GM12878 (cell line): ENCODE data around the gene COL1A2. TPM values are rescaled to one million over a fixed set of nuclear protein-coding genes. Genes with fewer than 3 reads are reported as not detected.

Experiments used
- ATAC-seq: fragments of 200-7000 bp; cut with Tn5 transposase; 3 replicates; pipeline ENCODE4 v1.9.1; 2020; ENCODE audit warnings: mild to moderate bottlenecking, moderate library complexity
- BruUV-seq: library from RNA; stranded (reverse); fragments of 400-500 nt; replicated peaks from 2 replicates; lab custom pipeline; 2021; lab: Mats Ljungman, UMichigan
- CTCF ChIA-PET: fragments of 300-600 bp; sonication (Branson Sonifier 250); formaldehyde crosslinking; extraction: SDS; loops from one replicate; lab custom pipeline; 2021; ENCODE audit warnings: inconsistent platforms; lab: Yijun Ruan, JAX
- POLR2A ChIA-PET: fragments of 350-600 bp; formaldehyde crosslinking; extraction: SDS; loops from one replicate; lab custom pipeline; 2021; ENCODE audit warnings: inconsistent platforms; lab: Charles Lee
- RAD21 ChIA-PET: fragments of 300-600 bp; sonication (Branson Sonifier 250); formaldehyde crosslinking; loops from one replicate; lab custom pipeline; 2023; ENCODE audit warnings: antibody characterized with exemption; ENCODE audit not compliant: unreplicated experiment; lab: Charles Lee
- SMC1A ChIA-PET: fragments of 300-600 bp; sonication (Branson Sonifier 250); formaldehyde crosslinking; loops from one replicate; lab custom pipeline; 2023; ENCODE audit not compliant: unreplicated experiment, uncharacterized antibody; lab: Charles Lee
- DNase-seq: peaks from one replicate; pipeline ENCODE4 v3.0.0-alpha.2; 2011; ENCODE audit warnings: low read depth, low spot score
- FAIRE-seq: peaks from 3 replicates; lab custom pipeline; 2011; peaks lifted over from hg19 to GRCh38; lab: Jason Lieb, UNC
- H2AFZ ChIP-seq: 2 replicates; pipeline ENCODE4 v1.6.0; 2011; ENCODE audit warnings: low read depth, low read length, control low read depth; ENCODE audit not compliant: control insufficient read depth
- H3K27ac ChIP-seq: 2 replicates; pipeline ENCODE4 v1.5.1; 2011; ENCODE audit warnings: control low read depth; ENCODE audit not compliant: control insufficient read depth, insufficient read depth
- H3K27me3 ChIP-seq, 2 experiments: replicated peaks in 1 of 2; 2 replicates each; pipeline versions ENCODE4 v1.6.0 to v1.6.1; 2011; ENCODE audit warnings: low read length in 1 of 2; ENCODE audit not compliant: control insufficient read depth in 2 of 2, insufficient read depth in 2 of 2
- H3K36me3 ChIP-seq, 2 experiments: 2 replicates each; pipeline ENCODE4 v1.5.1; 2011; ENCODE audit warnings: low read length in 1 of 2; ENCODE audit not compliant: control insufficient read depth in 2 of 2, insufficient read depth in 2 of 2
- H3K4me1 ChIP-seq: 2 replicates; pipeline ENCODE4 v1.6.1; 2011; ENCODE audit warnings: mild to moderate bottlenecking, low read length, moderate library complexity, mixed read lengths; ENCODE audit not compliant: control insufficient read depth, insufficient read depth
- H3K4me2 ChIP-seq: 2 replicates; pipeline ENCODE4 v1.6.0; 2011; ENCODE audit warnings: control low read depth; ENCODE audit not compliant: control insufficient read depth, insufficient read depth
- H3K4me3 ChIP-seq: fragments of 200-600 bp; sonication (generic); 2 replicates; pipeline ENCODE4 v1.5.1; 2016
- H3K79me2 ChIP-seq: 2 replicates; pipeline ENCODE4 v1.6.0; 2011; ENCODE audit warnings: low read length; ENCODE audit not compliant: control insufficient read depth, insufficient read depth
- H3K9ac ChIP-seq: 2 replicates; pipeline ENCODE4 v1.8.0; 2011; ENCODE audit warnings: low read length, control low read depth, mixed read lengths; ENCODE audit not compliant: control insufficient read depth, insufficient read depth
- H3K9me3 ChIP-seq: replicated peaks from 3 replicates; pipeline ENCODE4 v1.5.1; 2011; ENCODE audit warnings: mild to moderate bottlenecking, low read length; ENCODE audit not compliant: control insufficient read depth, insufficient read depth
- H4K20me1 ChIP-seq: 2 replicates; pipeline ENCODE4 v1.6.0; 2011; ENCODE audit not compliant: control insufficient read depth, insufficient read depth
- CBX5 ChIP-seq: sonication (generic); IDR thresholded peaks from 2 replicates; pipeline ENCODE4 v1.6.1; 2016; ENCODE audit warnings: low read depth, moderate library complexity, mild to moderate bottlenecking, inconsistent platforms
- CHD1 ChIP-seq: IDR thresholded peaks from 2 replicates; pipeline ENCODE4 v1.6.1; 2012; ENCODE audit warnings: low read depth, low read length, improper control_type of control experiment
- GABPA ChIP-seq: IDR thresholded peaks from 2 replicates; pipeline ENCODE4 v1.6.1; 2014; ENCODE audit warnings: antibody characterized with exemption, low read depth, mild to moderate bottlenecking, inconsistent platforms
- MYC ChIP-seq: IDR thresholded peaks from 2 replicates; pipeline ENCODE4 v1.6.1; 2011; ENCODE audit warnings: mild to moderate bottlenecking, low read length, moderate library complexity, inconsistent platforms; ENCODE audit not compliant: insufficient read depth, insufficient replicate concordance, insufficient read length, severe bottlenecking
- NFYB ChIP-seq: IDR thresholded peaks from 2 replicates; pipeline ENCODE4 v1.6.1; 2011; ENCODE audit warnings: low read depth, mild to moderate bottlenecking, low read length, improper control_type of control experiment, moderate library complexity; ENCODE audit not compliant: insufficient read depth
- POU2F2 ChIP-seq: IDR thresholded peaks from 3 replicates; pipeline ENCODE4 v1.6.1; 2011; ENCODE audit warnings: low read depth, mild to moderate bottlenecking, low read length, borderline replicate concordance
- RBBP5 ChIP-seq: fragments of 200-600 bp; sonication (generic); conservative IDR thresholded peaks from 2 replicates; pipeline ENCODE4 v1.6.1; 2016
- SIX5 ChIP-seq: IDR thresholded peaks from 2 replicates; pipeline ENCODE4 v1.6.1; 2011; ENCODE audit warnings: mild to moderate bottlenecking, low read depth, low read length, moderate library complexity; ENCODE audit not compliant: severe bottlenecking
- SMARCA5 ChIP-seq: fragments of 450-650 bp; IDR thresholded peaks from 2 replicates; pipeline ENCODE4 v1.6.1; 2017; ENCODE audit warnings: mild to moderate bottlenecking
- SP1 ChIP-seq: IDR thresholded peaks from one replicate; pipeline ENCODE4 v1.6.1; 2011; ENCODE audit warnings: low read depth, low read length
- SREBF1 ChIP-seq: IDR thresholded peaks from 2 replicates; pipeline ENCODE4 v1.6.1; 2012; ENCODE audit warnings: mild to moderate bottlenecking, low read length
- ZNF24 ChIP-seq: fragments of 450-650 bp; IDR thresholded peaks from 2 replicates; pipeline ENCODE4 v1.6.1; 2017; ENCODE audit warnings: antibody characterized with exemption, mild to moderate bottlenecking
- WGBS: methylation state at CpG from one replicate; pipeline ENCODE4 v1.1.6; 2016; ENCODE audit warnings: low lambda C conversion rate; ENCODE audit not compliant: insufficient replicate concordance, insufficient coverage; ENCODE audit errors: missing lambda C conversion rate; 5-methylcytosine and 5-hydroxymethylcytosine counted together
- in situ Hi-C: fragments of 300-500 bp; cut with MboI; formaldehyde crosslinking; loops from 9 replicates; pipeline ENCODE4 v1.14.3; 2018; ENCODE audit warnings: mixed read lengths
- intact Hi-C: fragments of 100-400 bp; cut with micrococcal nuclease; formaldehyde crosslinking; loops from one replicate; pipeline ENCODE4 v1.14.2; 2022; ENCODE audit not compliant: unreplicated experiment
- polyA plus RNA-seq, 11 experiments: library from polyadenylated mRNA; depleted of rRNA in 4 of 11; unstranded in 6 of 11; stranded (reverse) in 5 of 11; fragments of >200 nt; fragmentation: Nextera tagmentation in 4 of 11; fragmentation: Illumina TruSeq in 1 of 11; extraction: Ambion mirVana in 4 of 11; extraction: Trizol in 1 of 11; gene quantifications; 1 replicate in 1 of 11; 2 replicates in 10 of 11; pipeline versions ENCODE4 v1.2.1 to v1.2.3, GENCODE V29; 2011 to 2016; ENCODE audit warnings: inconsistent platforms in 2 of 11, missing spikeins in 2 of 11, low read depth in 1 of 11
- total RNA-seq, 4 experiments: library from RNA; depleted of rRNA in 3 of 4; stranded (reverse); fragments of >200 nt in 3 of 4; fragmentation: Illumina TruSeq in 1 of 4; extraction: Trizol in 1 of 4; gene quantifications; 2 replicates each; pipeline versions ENCODE4 v1.2.1 to v1.2.3, GENCODE V29; 2013 to 2021
- TF ChIP-seq, protein P1 (sequence below): IDR thresholded peaks from 2 replicates; pipeline ENCODE4 v1.6.1; 2011; ENCODE audit warnings: mild to moderate bottlenecking, low read depth, low read length, moderate library complexity; ENCODE audit not compliant: insufficient replicate concordance
- TF ChIP-seq, protein P2 (sequence below): fragments of 450-650 bp; IDR thresholded peaks from 2 replicates; pipeline ENCODE4 v1.6.1; 2016; ENCODE audit warnings: mild to moderate bottlenecking

Gene COL1A2
- total and polyA plus RNA-seq, 10 of the 15 experiments (the other 5 are each of a cell fraction or from before 2014, with no cell fraction given) = 0.03 to 2.5 (median 0.76) TPM; not detected in 4

DNA sequence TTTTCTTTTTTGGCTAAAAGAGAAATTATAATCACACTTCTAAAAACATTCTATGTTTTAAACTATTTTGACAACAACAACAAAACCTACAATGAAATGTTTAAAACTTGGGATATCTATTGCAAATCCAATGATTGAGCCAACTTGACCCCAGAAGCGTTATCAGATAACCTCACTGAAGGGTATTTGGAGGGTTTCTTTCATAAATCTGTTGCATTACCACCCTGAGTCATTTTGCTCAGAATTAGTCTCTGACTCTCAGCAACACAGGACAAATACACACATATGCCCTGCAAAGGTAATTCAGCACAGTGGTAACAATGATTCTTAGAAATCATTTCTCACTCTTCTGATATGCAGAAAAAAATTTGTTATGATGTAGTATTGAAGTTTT lies 2.3 kb upstream of the COL1A2 start:
- no peak overlapping the region for H3K9ac ChIP-seq
- no peak overlapping the region for H3K27ac ChIP-seq
- CTCF ChIA-PET = no interaction called here
- peaks cover 2 to 3% of the 10 kb centered on the region in 2 experiments; a peak in 2 of 4 replicates for H3K27me3 ChIP-seq
- no TSS peak for BruUV-seq
- SMC1A ChIA-PET = no interaction called here
- RAD21 ChIA-PET = no interaction called here
- H3K4me3 ChIP-seq = no peak overlapping the region
- ATAC-seq (0 out of 3 replicates have a peak, but pooled peaks have one; percentile 24), DNase-seq (no peak), FAIRE-seq (no peak)
- 22% methylated on average over 1 of the region's 1 CpG for WGBS
- H4K20me1 ChIP-seq = no peaks in the 10 kb centered on the region
- H3K4me2 ChIP-seq = no peak overlapping the region
- TF ChIP-seq, protein P1, sequence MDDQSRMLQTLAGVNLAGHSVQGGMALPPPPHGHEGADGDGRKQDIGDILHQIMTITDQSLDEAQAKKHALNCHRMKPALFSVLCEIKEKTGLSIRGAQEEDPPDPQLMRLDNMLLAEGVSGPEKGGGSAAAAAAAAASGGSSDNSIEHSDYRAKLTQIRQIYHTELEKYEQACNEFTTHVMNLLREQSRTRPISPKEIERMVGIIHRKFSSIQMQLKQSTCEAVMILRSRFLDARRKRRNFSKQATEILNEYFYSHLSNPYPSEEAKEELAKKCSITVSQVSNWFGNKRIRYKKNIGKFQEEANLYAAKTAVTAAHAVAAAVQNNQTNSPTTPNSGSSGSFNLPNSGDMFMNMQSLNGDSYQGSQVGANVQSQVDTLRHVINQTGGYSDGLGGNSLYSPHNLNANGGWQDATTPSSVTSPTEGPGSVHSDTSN = no peak
- no peak for TF ChIP-seq MYC
- no peak for TF ChIP-seq CHD1
- TF ChIP-seq SP1 = no peak
- TF ChIP-seq SIX5 = no peak
- TF ChIP-seq NFYB = no peak
- TF ChIP-seq RBBP5 = no peak
- no peak for TF ChIP-seq POU2F2
- no peak for TF ChIP-seq GABPA
- TF ChIP-seq, protein P2, sequence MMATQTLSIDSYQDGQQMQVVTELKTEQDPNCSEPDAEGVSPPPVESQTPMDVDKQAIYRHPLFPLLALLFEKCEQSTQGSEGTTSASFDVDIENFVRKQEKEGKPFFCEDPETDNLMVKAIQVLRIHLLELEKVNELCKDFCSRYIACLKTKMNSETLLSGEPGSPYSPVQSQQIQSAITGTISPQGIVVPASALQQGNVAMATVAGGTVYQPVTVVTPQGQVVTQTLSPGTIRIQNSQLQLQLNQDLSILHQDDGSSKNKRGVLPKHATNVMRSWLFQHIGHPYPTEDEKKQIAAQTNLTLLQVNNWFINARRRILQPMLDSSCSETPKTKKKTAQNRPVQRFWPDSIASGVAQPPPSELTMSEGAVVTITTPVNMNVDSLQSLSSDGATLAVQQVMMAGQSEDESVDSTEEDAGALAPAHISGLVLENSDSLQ = no peak
- no peak for TF ChIP-seq SREBF1
- TF ChIP-seq SMARCA5 = no peak
- no peak for TF ChIP-seq ZNF24
- no peak for TF ChIP-seq CBX5
- in situ Hi-C loops = no loop called here
- H3K36me3 ChIP-seq = no peaks in the 10 kb centered on the region
- POLR2A ChIA-PET = no interaction called here
- no peaks in the 10 kb centered on the region for H3K79me2 ChIP-seq
- H3K4me1 ChIP-seq = no peaks in the 10 kb centered on the region
- peak overlapping the region; percentile 52 for H2AFZ ChIP-seq
- intact Hi-C loops = loop anchor here (5.0 to 10.0 kb wide), 3 partner anchors 258 to 768 kb away; no protein-coding TSS in a partner anchor
- no peaks in the 10 kb centered on the region for H3K9me3 ChIP-seq
